Upper lobe of left lung (tissue), 4 donors: Measurements from ENCODE around the gene NARF.
"Not testable (repeated sequence)": the region's sequence is repeated elsewhere in the genome, so short reads cannot be mapped to it uniquely, and the experiment has no call there.

Source experiments
- CTCF ChIP-seq, 6 experiments: fragments of 450-650 bp in 4 of 6; fragments of 200-600 bp in 2 of 6; sonication (generic) in 2 of 6; IDR thresholded peaks; one replicate each; pipeline ENCODE4 v1.5.1; 2016 to 2019; ENCODE audit warnings: antibody characterized with exemption in 6 of 6
- EP300 ChIP-seq, 4 donors: sonication (generic); formaldehyde crosslinking; IDR thresholded peaks; one replicate each; pipeline ENCODE4 v1.5.1; 2017; ENCODE audit warnings: antibody characterized with exemption in 4 of 4, control low read depth in 2 of 4
- POLR2A ChIP-seq, 4 donors: fragments of 450-650 bp; IDR thresholded peaks; one replicate each; pipeline ENCODE4 v1.5.1; 2016 to 2017; ENCODE audit warnings: antibody characterized with exemption in 4 of 4, mild to moderate bottlenecking in 2 of 4

GRCh38 chr17:82412081-82412480 lies 46.5 kb upstream of the NARF start:
- TF ChIP-seq CTCF, POLR2A, EP300 (IDR thresholded peaks at IDR 0.05): not testable (repeated sequence)
